NCI-H2227 treated with DMSO at 0.1 percent for 48 hours (cell line): Measurements from ENCODE around the gene UHRF1.
"Not testable (repeated sequence)": the region's sequence is repeated elsewhere in the genome, so short reads cannot be mapped to it uniquely, and the experiment has no call there.

Experiments
- DNase-seq: peaks from one replicate; lab custom pipeline; 2025; lab: John Stamatoyannopoulos, UW

The UHRF1 gene

DNA sequence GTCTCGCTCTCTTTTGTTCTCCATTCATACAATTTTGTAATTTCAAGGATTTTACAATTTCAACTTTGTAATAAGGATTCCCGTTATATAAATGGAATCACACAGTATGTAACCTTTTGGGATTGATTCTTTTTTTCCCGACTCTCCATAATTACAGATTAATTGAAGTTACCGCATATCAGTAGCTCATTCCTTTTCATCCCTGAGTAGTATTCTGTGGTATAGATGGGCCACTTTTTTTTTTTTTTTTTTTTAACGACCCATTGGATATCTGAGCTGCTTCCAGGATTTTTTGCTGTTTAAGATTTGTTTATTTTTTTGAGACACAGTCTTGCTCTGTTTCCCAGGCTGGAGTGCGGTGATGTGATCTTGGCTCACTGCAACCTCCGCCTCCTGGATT, 27.8 kb downstream of the UHRF1 start:
- DNase-seq: no peak

DNA sequence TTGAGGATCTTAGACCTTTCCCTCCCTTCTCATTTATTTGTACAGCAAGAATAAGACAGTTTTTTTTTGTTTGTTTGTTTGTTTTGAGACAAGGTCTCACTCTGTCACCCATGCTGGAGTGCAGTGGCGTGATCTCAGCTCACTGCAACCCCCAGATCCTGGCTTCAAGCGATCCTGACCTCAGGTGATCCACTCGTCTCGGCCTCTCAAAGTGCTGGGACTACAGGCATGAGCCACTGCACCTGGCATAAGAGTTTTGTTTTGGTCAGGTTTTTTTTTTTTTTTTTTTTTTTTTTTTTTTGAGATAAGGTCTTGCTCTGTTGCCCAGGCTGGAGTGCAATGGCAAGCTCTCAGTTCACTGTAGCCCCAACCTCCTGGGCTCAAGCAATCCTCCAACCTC, 29.2 kb downstream of the UHRF1 start:
- not testable (repeated sequence) for DNase-seq

DNA sequence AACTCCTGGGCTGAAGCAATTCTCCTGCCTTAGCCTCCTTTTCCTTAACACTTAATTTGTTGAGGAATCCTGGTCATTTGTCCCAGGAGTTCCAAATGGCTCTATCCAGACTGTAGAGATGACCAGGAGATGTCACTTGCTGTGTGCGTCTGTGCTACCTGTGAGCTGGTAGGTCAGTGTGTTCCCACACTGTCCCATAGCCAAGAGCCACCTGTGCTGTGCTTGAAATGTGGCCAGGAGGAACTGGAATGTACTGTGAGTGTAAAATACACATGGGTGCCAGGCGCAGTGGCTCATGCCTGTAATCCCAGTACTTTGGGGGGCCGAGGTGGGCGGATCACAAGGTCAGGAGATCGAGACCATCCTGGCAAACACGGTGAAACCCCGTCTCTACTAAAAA, 30.2 kb downstream of the UHRF1 start:
- no peak for DNase-seq

DNA sequence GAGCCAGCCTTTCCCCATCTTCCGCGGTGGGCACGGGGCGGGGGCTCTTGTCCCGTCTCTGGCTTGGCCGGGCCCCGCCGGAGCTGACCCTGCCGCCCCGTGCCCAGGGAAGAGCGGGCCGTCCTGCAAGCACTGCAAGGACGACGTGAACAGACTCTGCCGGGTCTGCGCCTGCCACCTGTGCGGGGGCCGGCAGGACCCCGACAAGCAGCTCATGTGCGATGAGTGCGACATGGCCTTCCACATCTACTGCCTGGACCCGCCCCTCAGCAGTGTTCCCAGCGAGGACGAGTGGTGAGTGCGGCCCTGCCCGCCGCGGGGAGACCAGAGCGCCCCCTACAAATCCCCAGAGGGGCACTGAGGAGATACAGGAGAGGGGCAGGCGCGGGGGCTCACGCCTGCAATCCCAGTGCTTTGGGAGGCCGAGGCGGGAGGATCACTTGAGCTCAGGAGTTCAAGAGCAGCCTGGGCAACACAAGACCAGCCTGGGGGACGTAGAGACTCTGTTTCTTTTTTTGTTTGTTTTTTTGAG, 32.4 kb downstream of the UHRF1 start:
- DNase-seq: not testable (repeated sequence)

DNA sequence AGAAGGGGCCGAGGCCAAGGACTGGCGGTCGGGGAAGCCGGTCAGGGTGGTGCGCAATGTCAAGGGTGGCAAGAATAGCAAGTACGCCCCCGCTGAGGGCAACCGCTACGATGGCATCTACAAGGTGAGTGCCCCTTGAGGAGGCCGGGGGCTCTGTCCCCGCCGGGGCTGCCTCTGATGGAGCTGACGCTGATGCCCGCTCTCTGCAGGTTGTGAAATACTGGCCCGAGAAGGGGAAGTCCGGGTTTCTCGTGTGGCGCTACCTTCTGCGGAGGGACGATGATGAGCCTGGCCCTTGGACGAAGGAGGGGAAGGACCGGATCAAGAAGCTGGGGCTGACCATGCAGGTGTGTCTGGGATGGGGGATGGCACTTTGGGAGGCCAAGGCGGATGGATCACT, 41.3 kb downstream of the UHRF1 start:
- DNase-seq: not testable (repeated sequence)

DNA sequence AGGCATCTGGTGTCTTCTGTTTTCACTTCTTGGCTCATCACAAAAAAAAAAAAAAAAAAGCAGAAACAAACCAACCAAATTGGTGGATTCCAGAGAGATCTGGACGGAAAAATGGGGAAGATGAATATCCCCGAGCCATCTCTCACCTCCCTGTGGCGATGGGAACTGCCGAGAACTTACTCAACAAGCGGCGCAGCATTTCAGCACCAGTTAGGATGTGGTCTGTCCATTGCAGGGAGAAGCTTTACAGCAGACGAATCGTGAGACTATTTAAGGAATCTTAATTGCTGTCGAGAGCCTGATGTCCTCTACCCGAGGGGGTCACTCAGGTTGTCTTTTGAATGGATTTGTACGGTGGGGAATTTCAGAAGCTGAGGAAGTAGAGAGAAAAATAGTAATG, 42.4 kb downstream of the UHRF1 start:
- no peak for DNase-seq

DNA sequence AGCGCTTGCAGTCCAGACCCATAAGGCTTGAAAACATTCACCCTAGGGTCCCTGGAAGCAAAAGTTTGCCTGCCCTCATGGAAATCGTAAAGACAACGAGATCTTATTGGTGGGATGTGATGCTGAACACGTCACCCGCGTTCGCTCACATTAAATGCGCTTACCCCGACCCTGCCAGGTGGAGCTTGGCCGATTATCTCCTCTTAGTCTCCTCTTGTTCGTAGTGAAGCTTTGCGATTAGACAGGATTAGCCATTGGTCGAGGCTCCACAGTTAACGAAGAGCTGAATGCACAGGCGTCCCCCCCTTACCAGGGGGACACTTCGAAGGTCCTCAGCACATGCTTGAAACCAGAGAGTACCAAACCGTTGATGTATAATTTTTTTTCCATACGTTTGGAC, 43.6 kb downstream of the UHRF1 start:
- no peak for DNase-seq

DNA sequence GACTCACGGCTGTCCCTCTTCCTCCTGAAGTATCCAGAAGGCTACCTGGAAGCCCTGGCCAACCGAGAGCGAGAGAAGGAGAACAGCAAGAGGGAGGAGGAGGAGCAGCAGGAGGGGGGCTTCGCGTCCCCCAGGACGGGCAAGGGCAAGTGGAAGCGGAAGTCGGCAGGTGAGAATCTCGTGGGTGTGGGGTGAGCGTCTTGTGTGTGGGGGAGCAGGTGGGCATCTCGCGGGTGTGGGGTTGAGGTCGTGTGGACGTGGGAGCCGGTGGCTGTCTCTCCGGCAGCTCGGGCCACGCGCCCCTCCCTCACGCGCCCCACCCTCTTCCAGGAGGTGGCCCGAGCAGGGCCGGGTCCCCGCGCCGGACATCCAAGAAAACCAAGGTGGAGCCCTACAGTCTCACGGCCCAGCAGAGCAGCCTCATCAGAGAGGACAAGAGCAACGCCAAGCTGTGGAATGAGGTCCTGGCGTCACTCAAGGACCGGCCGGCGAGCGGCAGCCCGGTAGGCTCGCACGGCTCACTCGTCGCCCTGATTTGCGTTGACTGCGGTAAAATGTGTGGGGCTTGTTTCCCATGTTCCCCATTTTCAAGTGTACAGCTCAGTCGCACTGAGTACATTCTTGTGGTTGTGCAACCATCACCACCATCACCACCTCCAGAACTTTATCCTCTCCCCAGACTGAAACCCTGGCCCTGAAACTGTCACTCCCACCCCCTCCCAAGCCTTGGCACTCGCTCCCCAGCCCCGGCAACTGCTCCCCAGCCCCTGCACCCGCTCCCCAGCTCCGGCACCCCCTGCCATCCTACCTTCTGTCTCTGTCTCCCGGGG, 45.2 kb downstream of the UHRF1 start:
- not testable (repeated sequence) for DNase-seq

DNA sequence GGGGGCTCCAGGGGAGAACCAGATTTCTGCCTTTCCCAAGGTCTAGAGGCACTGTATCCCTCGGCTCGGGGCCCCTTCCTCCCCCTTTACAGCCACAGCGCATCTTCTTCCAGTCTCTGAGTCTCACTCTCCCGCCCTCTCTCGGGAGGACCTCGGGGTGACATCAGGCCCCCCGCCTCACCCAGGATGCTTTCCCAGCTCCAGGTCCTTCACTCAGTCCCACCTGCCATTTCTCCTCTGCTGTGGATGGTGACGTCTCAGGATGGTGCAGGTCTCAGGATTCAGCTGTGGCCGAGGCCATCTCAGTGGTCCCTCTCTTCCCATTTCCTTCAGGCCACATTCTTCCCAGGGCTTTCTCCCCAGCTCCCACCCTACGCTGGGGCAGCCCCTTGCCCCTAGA, 46.0 kb downstream of the UHRF1 start:
- no peak for DNase-seq

DNA sequence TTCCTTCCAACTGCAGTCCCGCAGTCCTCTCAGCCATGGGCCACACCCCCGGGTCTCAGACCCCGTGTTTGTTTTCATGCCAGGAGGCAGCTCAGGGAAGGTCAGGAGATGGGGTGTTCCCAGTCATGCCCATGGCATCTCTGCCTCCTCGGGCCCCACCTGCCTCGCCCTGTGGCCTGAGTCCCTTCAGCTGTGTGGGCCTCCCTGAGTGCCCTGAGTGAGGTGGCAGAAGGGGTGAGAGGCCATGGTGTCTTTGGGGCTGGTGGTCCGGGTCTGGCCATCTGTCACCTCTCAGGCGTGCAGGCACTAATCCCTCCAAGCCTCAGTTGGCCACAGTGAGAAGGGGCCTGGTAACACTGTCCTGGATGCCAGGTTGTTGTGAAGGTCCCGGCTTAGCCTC, 48.7 kb downstream of the UHRF1 start:
- no peak for DNase-seq

DNA sequence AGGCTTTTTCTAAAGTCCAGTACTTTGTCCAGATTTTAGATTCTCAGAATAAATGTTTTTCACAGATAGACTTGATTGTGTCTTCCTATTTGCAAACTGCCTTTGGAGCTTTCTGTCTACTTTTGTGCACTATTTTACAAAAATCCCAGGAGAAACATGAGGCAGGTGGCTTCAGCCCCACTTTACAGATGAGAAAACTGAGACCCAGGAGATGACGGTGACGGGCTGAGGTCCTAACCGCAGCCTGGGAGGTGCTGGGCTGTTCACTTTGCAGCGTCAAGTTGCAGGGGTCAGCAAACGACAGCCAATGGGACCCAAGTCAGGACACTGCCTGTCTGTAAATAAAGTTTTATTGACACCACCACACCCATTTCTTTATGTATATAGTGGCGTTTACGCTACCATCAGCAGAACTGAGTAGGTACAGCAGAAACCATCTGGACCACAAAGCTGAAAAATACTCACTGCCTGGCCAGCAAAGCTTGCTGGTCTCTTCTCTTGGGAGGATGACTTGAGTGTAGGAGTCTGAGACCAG, 52.9 kb downstream of the UHRF1 start:
- no peak for DNase-seq

DNA sequence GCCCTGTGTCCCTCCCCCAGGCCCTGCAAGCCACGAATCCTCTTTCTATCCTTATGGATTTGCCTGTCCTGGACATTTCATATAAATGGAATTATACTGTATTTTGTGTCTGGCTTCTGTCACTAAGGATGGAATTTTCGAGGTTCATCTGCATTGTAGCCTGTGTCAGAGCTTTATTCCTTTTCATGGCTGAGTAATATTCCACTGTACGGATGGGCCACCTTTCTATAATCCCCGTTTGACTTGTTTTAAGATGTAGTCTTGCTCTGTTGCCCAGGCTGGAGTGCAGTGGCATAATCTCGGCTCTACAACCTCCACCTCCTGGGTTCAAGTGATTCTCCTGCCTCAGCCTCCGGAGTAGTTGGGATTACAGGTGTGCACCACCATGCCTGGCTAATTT, 55.8 kb downstream of the UHRF1 start:
- DNase-seq: no peak

DNA sequence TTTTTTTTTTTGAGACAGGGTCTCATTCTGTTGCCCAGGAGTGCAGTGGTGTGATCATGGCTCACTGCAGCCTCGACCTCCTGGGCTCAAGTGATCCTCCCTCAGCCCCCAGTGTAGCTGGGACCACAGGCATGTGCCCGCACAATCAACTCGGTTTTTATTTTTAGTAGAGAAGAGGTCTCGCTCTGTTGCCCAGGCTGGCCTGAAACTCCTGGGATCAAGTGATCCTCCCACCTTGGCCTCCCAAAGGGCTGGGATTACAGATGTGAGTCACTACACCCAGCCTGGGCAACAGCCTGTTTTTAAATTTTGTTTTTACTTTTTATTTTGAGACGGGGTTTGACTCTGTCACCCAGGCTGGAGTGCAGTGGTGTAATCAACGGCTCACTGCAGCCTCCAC, 57.3 kb downstream of the UHRF1 start:
- DNase-seq: no peak

DNA sequence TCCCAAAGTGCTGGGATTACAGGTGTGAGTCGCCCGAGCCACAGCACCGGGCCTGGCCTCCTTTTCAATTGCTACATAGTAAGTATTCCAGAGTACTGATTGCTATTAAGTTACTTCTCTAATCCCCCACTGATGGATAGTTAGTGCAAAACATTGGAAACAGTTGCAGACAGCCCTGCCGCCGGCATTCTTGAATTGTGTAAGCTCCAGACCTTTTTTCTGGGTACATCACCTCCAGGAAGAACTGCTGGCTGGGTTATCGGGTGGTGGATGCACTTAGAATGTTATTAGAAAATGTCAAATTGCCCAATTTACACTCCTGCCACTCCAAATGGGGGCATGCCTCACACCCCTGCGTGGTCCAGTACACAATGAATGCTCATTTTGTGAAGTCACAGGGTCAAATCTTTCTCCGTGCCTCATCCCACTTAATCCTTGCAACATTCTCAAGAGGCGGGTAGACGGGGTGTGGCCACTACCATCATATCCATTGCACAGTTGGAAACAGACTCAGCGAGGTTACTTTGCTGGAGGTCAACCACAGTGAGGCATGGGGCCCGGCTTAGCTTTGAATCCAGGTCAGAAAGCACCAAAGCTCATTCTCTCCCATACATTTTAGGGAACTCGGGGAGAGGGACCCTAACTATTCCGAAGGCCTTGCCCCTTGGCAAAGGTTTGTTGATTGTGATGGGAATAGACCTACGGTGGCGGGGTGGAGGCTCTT, 58.6 kb downstream of the UHRF1 start:
- peak; percentile 24 for DNase-seq

DNA sequence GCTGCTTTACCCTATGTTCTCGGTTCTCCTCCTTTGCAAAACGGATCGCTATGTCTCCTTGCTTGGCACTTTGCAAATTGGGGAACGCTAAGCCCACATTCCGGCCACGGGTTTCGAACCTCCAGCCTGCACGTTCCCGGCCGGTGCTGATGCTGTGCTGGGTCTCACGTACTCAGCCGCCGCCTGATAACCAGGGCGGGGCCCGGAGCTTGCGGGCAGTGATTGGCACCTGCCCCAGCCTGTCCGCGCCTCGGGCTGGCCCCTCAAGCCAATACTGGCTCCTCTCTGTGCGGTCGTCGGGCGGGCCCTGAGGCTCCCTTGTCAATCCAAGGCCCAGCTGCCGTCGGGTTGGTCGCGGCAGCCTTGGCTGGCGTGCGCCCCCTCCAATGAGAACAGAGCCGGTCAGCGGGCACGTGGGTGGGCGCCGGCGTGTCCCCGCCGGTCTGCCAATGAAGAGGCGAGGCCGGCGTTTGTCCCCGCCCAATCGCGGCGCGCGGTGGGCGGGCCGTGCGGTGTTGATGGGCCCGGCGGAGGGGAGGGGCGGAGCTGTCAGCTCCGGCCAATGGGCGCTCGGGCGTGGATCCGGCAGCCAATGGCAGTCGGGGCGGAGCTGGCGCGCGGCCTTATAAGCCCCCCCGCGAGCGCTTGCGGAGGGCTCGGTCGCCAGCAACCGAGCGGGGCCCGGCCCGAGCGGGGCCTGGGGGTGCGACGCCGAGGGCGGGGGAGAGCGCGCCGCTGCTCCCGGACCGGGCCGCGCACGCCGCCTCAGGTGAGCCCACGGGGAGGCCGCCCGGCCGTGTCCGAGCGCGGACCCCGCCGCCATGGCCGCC, 59.4 kb downstream of the UHRF1 start, which contains the start of gene KDM4B:
TSS of gene KDM4B (plus strand) at position 652 of the 830 bp plus-strand sequence. CDS start 63,778 bp downstream, outside the sequence.
- peak; percentile 99 for DNase-seq

DNA sequence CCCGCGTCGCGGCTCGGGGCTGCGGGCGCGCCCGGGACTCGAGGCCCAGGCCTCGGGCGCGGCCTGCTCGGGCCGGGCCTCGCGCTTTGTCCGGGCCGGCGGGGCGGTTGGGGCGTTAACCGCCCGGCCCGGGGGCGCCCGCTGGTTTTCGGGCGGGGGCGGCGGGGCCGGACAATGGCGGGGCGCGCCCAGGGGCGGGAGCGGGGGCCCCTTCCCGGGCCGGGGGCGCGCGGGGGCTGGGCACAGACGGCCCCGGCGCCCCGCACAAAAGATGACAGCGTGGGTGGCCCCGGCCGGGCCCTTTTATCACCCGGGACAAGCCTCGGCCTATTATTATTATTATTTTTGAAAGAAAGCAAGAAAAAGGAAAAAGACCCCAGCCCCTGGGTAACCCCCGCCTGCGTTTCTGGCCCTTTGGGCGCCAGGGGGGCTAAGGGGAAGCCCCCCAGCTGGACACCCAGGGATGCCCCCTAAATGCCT, 60.0 kb downstream of the UHRF1 start:
- no peak for DNase-seq

DNA sequence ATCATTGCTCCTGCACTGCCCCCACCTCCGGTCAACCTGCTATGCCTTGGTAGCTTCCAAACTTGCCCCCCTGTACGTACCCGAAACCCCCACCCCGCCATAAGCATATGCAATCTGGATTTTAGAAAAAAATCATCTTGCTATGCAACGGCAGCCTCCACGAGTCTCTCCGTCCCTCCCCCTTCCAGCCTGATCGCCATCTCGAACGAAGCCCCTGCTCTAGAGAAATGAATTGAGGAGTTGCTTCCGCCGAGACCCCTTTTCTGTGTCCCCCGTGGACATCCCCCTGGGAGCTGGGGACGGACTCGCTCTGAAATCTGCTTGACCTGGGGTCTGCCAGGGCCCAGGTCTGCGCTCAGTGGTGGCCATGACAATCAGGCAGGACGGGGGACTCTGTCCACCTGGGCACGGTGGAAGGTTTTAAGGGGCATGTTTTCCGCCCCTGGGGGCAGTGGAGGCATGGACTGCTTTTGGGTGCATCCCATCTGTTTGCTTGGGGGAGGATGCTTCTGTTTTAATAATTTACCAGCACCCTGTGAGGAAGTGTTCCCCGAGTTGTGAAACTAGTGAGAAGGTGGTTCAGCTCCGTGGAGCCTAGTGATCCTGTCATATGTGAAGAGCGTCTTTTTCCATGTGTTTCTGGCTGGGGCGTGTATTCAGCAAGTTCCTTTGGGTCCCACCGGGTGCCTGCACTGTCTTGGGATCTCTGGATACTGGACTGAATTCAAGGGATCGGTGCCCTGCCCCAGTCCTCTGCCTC, 60.7 kb downstream of the UHRF1 start:
- no peak for DNase-seq

DNA sequence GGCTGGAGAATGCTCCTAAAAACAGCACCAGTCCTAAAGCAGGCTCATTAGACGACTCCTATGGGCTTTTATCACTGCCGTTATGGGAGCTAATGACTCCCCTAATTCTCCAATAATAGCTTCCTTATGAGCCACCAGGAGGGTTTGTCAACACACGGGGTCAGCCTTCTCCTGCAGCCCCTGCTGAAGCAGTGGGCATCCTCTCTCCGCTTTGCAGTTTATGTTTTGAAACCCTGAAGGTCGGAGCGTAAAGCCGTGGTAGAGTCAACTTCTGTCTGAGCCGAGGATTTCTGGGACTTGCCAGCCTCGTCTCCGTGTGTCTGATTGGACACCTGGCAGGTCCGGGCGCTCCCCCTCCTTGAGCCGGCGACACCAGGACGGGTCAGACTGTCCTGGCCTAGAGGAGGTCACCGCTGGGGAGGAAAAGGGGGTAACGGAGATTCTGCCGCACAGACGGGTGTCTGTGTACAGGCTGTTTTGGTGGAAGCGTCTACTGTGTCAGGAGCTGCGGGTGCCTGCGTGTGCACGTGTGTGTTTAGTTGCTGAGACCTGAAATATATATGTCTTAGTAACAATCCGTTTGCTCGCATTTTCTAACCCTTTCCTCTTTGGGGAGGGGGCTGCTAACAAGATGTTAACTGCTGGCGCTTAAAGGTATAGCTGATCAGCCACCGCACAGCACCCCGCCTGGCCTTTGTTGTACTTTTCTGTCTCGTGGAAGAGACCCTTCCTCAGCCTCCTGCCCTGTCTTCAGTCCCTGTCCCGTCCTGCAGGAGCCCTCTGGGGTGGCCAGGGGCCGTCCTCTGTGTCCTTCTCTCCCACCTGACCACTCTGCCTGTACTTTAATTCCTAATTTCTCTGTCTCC, 61.5 kb downstream of the UHRF1 start:
- DNase-seq: no peak

DNA sequence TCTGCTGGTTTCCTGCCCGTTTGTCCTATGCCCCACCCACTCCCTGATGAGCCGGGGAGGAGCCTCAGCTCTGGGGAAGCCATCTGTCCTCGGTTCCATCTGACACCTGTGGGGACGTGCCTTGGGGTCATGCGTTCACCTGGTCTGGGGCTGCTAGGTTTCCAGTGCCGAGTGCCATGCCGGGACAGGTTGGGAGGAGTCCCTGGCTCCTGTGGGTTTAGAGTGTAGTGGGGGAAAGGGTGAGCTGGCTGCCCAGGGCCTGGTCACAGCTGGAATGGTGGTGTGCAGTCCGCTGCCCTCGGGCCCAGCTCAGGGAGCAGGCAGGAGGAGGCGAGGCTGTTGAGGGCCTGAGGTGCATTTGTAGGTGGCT, 62.1 kb downstream of the UHRF1 start:
- no peak for DNase-seq
